Neuronal stem cell (in vitro differentiated cells): Measurements from ENCODE around the gene MED12L.

Experiments
- DNase-seq: peaks from one replicate; pipeline ENCODE4 v3.0.0-alpha.2; 2013; ENCODE audit warnings: low spot score
- H2AFZ ChIP-seq: one replicate; pipeline ENCODE4 v1.6.1; 2013; ENCODE audit warnings: mild to moderate bottlenecking, low read length, inconsistent platforms
- H2AK5ac ChIP-seq: 2 replicates; pipeline ENCODE4 v1.6.1; 2013; ENCODE audit warnings: low read depth, mild to moderate bottlenecking, inconsistent platforms, low read length, moderate library complexity, mixed read lengths
- H2BK120ac ChIP-seq: 2 replicates; pipeline ENCODE4 v1.6.1; 2013; ENCODE audit warnings: low read depth, mild to moderate bottlenecking, inconsistent platforms, low read length, moderate library complexity, mixed read lengths
- H2BK12ac ChIP-seq: one replicate; pipeline ENCODE4 v1.6.1; 2013; ENCODE audit warnings: low read length, inconsistent platforms
- H2BK15ac ChIP-seq: 2 replicates; pipeline ENCODE4 v1.6.1; 2013; ENCODE audit warnings: mild to moderate bottlenecking, low read length, inconsistent platforms, mixed read lengths
- H2BK5ac ChIP-seq: one replicate; pipeline ENCODE4 v1.6.1; 2013; ENCODE audit warnings: inconsistent platforms, mild to moderate bottlenecking, low read length, moderate library complexity
- H3K14ac ChIP-seq: one replicate; pipeline ENCODE4 v1.6.1; 2013; ENCODE audit warnings: low read length, inconsistent platforms
- H3K18ac ChIP-seq: 2 replicates; pipeline ENCODE4 v1.6.1; 2013; ENCODE audit warnings: low read length, inconsistent platforms
- H3K23ac ChIP-seq: 2 replicates; pipeline ENCODE4 v1.6.1; 2013; ENCODE audit warnings: low read depth, mild to moderate bottlenecking, mixed read lengths, low read length, inconsistent platforms; ENCODE audit not compliant: poor library complexity
- H3K27ac ChIP-seq: replicated peaks from 3 replicates; pipeline ENCODE4 v1.5.1; 2013; ENCODE audit warnings: low read length, inconsistent platforms
- H3K27me3 ChIP-seq, 3 experiments: 2 replicates each; pipeline ENCODE4 v1.6.1; 2013; ENCODE audit warnings: low read length in 3 of 3, mild to moderate bottlenecking in 2 of 3, inconsistent platforms in 1 of 3, low read depth in 1 of 3, mixed read lengths in 1 of 3, moderate library complexity in 1 of 3; ENCODE audit not compliant: control insufficient read depth in 3 of 3, insufficient read depth in 3 of 3
- H3K36me3 ChIP-seq, 2 donors: replicated peaks in 1 of 2; 2 replicates each; pipeline ENCODE4 v1.6.1; 2013; ENCODE audit warnings: low read length in 2 of 2; ENCODE audit not compliant: control insufficient read depth in 2 of 2, insufficient read depth in 2 of 2
- H3K4ac ChIP-seq: 2 replicates; pipeline ENCODE4 v1.6.1; 2013; ENCODE audit warnings: inconsistent platforms, mild to moderate bottlenecking, low read length, moderate library complexity
- H3K4me1 ChIP-seq, 2 donors: 1 replicate in 1 of 2; 2 replicates in 1 of 2; pipeline ENCODE4 v1.6.1; 2013; ENCODE audit warnings: low read length in 2 of 2, low read depth in 1 of 2; ENCODE audit not compliant: control insufficient read depth in 2 of 2, insufficient read depth in 1 of 2
- H3K4me2 ChIP-seq: one replicate; pipeline ENCODE4 v1.6.1; 2013; ENCODE audit warnings: mild to moderate bottlenecking, low read length, inconsistent platforms; ENCODE audit not compliant: insufficient read depth, poor library complexity, severe bottlenecking
- H3K4me3 ChIP-seq, 2 donors: 2 replicates each; pipeline ENCODE4 v1.5.1; 2013; ENCODE audit warnings: low read length in 2 of 2, mild to moderate bottlenecking in 2 of 2, inconsistent platforms in 1 of 2, moderate library complexity in 1 of 2
- H3K79me1 ChIP-seq: one replicate; pipeline ENCODE4 v1.6.1; 2013; ENCODE audit warnings: low read depth, mild to moderate bottlenecking, inconsistent platforms, low read length, moderate library complexity
- H3K9ac ChIP-seq: one replicate; pipeline ENCODE4 v1.6.1; 2013; ENCODE audit warnings: mild to moderate bottlenecking, low read depth, low read length, inconsistent platforms; ENCODE audit not compliant: poor library complexity
- H3K9me3 ChIP-seq, 2 donors: replicated peaks in 1 of 2; 2 replicates each; pipeline versions ENCODE3 to v1.6.1; 2013; ENCODE audit warnings: low read length in 2 of 2, mild to moderate bottlenecking in 2 of 2, inconsistent platforms in 1 of 2, low read depth in 1 of 2, mixed read lengths in 1 of 2, moderate library complexity in 1 of 2; ENCODE audit not compliant: control insufficient read depth in 2 of 2, insufficient read depth in 1 of 2
- H4K8ac ChIP-seq: one replicate; pipeline ENCODE4 v1.6.1; 2013; ENCODE audit warnings: low read depth, mild to moderate bottlenecking, inconsistent platforms, low read length, moderate library complexity
- H4K91ac ChIP-seq: one replicate; pipeline ENCODE4 v1.6.1; 2013; ENCODE audit warnings: low read length, low read depth, mild to moderate bottlenecking, inconsistent platforms; ENCODE audit not compliant: poor library complexity
- WGBS, 2 donors: extraction: QIAGEN DNeasy Blood & Tissue Kit; methylation state at CpG; one replicate each; pipeline ENCODE4 v1.1.7; 2013; ENCODE audit warnings: missing lambda C conversion rate in 2 of 2, mixed read lengths in 1 of 2; ENCODE audit not compliant: insufficient read length in 2 of 2, insufficient replicate concordance in 1 of 2; ENCODE audit errors: extremely low coverage in 2 of 2; 5-methylcytosine and 5-hydroxymethylcytosine counted together

Gene MED12L

DNA sequence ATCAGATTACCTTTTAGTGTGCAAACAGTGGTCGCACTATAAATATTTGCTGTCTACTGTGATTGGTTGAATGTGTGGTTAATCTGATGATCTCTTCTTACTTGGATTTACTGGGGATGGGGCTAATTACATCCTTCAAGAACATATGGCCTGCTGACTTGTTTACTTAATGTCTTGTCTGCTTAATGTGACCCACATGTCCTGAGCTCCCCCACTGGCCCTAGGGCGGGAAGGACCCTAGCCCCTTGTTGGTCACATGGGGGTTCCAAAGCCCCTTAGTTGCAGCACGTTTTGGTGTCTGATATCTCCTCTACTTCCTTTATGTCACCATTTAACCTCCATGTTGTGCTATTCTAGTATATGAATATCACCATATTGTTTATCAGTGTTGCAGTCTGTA is 316.9 kb downstream of the MED12L start:
- Histone ChIP-seq H3K79me1 (no peaks in the 10 kb centered on the region), H3K4me1 (no peaks in the 10 kb centered on the region), H2BK15ac (no peak overlapping the region), H2BK12ac (no peak overlapping the region), H3K36me3 (no peaks in the 10 kb centered on the region), H3K18ac (no peak overlapping the region), H3K9ac (no peak overlapping the region), H3K4me3 (no peak overlapping the region), H3K4ac (no peak overlapping the region), H3K14ac (no peak overlapping the region), H4K8ac (no peak overlapping the region), H2BK120ac (no peak overlapping the region), H3K27ac (no peak overlapping the region), H3K27me3 (no peaks in the 10 kb centered on the region), H2AK5ac (no peak overlapping the region), H3K23ac (no peak overlapping the region), H4K91ac (no peak overlapping the region), H2BK5ac (no peak overlapping the region), H3K4me2 (no peak overlapping the region), H2AFZ (no peak overlapping the region), H3K9me3 (no peaks in the 10 kb centered on the region)
- DNase-seq = no peak
- no CpG with 5 or more reads among the region's 3 CpGs for whole genome bisulfite sequencing, 2 donors

- Histone ChIP-seq H2BK15ac (no peak overlapping the region), H3K9me3 (no peaks in the 10 kb centered on the region), H3K4me3 (no peak overlapping the region), H3K23ac (no peak overlapping the region), H3K14ac (no peak overlapping the region), H3K4ac (no peak overlapping the region), H3K27me3 (no peaks in the 10 kb centered on the region), H2AFZ (no peak overlapping the region), H2BK5ac (no peak overlapping the region), H3K18ac (no peak overlapping the region), H4K91ac (no peak overlapping the region), H2BK12ac (no peak overlapping the region), H4K8ac (no peak overlapping the region), H3K36me3 (no peaks in the 10 kb centered on the region), H3K9ac (no peak overlapping the region), H3K4me1 (no peaks in the 10 kb centered on the region), H3K4me2 (no peak overlapping the region), H2BK120ac (no peak overlapping the region), H3K27ac (no peak overlapping the region), H3K79me1 (no peaks in the 10 kb centered on the region), H2AK5ac (no peak overlapping the region)
- WGBS, 2 donors = no CpG with 5 or more reads among the region's 2 CpGs
- DNase-seq = no peak
These were observed 317.8 kb downstream of the MED12L start for GRCh38 chr3:151403246-151403645.

- no peaks in the 10 kb centered on the region for H3K27me3 ChIP-seq
- H3K4ac ChIP-seq = no peak overlapping the region
- no peak overlapping the region for H3K9ac ChIP-seq
- H2BK12ac ChIP-seq = no peak overlapping the region
- no peak overlapping the region for H2BK120ac ChIP-seq
- no peak overlapping the region for H3K18ac ChIP-seq
- DNase-seq = no peak
- H2AFZ ChIP-seq = no peak overlapping the region
- H3K4me1 ChIP-seq = no peaks in the 10 kb centered on the region
- no CpG with 5 or more reads among the region's 1 CpG for whole genome bisulfite sequencing, 2 donors
- H4K8ac ChIP-seq = no peak overlapping the region
- no peak overlapping the region for H2BK5ac ChIP-seq
- H2BK15ac ChIP-seq = no peak overlapping the region
- no peak overlapping the region for H3K14ac ChIP-seq
- no peaks in the 10 kb centered on the region for H3K9me3 ChIP-seq
- no peak overlapping the region for H3K4me3 ChIP-seq
- H3K4me2 ChIP-seq = no peak overlapping the region
- H2AK5ac ChIP-seq = no peak overlapping the region
- no peak overlapping the region for H3K27ac ChIP-seq
- H4K91ac ChIP-seq = no peak overlapping the region
- H3K36me3 ChIP-seq = no peaks in the 10 kb centered on the region
- no peak overlapping the region for H3K23ac ChIP-seq
- H3K79me1 ChIP-seq = no peaks in the 10 kb centered on the region
These were observed 318.9 kb downstream of the MED12L start for GRCh38 chr3:151404316-151404715.

GRCh38 chr3:151407928-151408327 is 322.5 kb downstream of the MED12L start:
- no peak overlapping the region for H2BK120ac ChIP-seq
- H2BK15ac ChIP-seq = no peak overlapping the region
- H2BK5ac ChIP-seq = no peak overlapping the region
- H3K4ac ChIP-seq = no peak overlapping the region
- H3K9ac ChIP-seq = no peak overlapping the region
- no peak overlapping the region for H3K4me3 ChIP-seq
- no peaks in the 10 kb centered on the region for H3K4me1 ChIP-seq
- no peak overlapping the region for H2AFZ ChIP-seq
- no peaks in the 10 kb centered on the region for H3K9me3 ChIP-seq
- no peaks in the 10 kb centered on the region for H3K79me1 ChIP-seq
- H3K4me2 ChIP-seq = no peak overlapping the region
- H4K91ac ChIP-seq = no peak overlapping the region
- H3K14ac ChIP-seq = no peak overlapping the region
- no peak overlapping the region for H3K27ac ChIP-seq
- no peak overlapping the region for H3K18ac ChIP-seq
- no peak overlapping the region for H2BK12ac ChIP-seq
- H2AK5ac ChIP-seq = no peak overlapping the region
- DNase-seq = no peak
- no peak overlapping the region for H3K23ac ChIP-seq
- WGBS, 2 donors = no CpG with 5 or more reads among the region's 2 CpGs
- no peaks in the 10 kb centered on the region for H3K36me3 ChIP-seq
- no peaks in the 10 kb centered on the region for H3K27me3 ChIP-seq
- H4K8ac ChIP-seq = no peak overlapping the region
